Neuronal stem cell (in vitro differentiated cells): ENCODE measurements around the gene TCF4.
A peak's percentile ranks its signal among the peaks of the same experiment; 100 is the strongest.

Experiments
- DNase-seq: peaks from one replicate; pipeline ENCODE4 v3.0.0-alpha.2; 2013; ENCODE audit warnings: low spot score
- H2AFZ ChIP-seq: one replicate; pipeline ENCODE4 v1.6.1; 2013; ENCODE audit warnings: mild to moderate bottlenecking, low read length, inconsistent platforms
- H2AK5ac ChIP-seq: 2 replicates; pipeline ENCODE4 v1.6.1; 2013; ENCODE audit warnings: low read depth, mild to moderate bottlenecking, inconsistent platforms, low read length, moderate library complexity, mixed read lengths
- H2BK120ac ChIP-seq: 2 replicates; pipeline ENCODE4 v1.6.1; 2013; ENCODE audit warnings: low read depth, mild to moderate bottlenecking, inconsistent platforms, low read length, moderate library complexity, mixed read lengths
- H2BK12ac ChIP-seq: one replicate; pipeline ENCODE4 v1.6.1; 2013; ENCODE audit warnings: low read length, inconsistent platforms
- H2BK15ac ChIP-seq: 2 replicates; pipeline ENCODE4 v1.6.1; 2013; ENCODE audit warnings: mild to moderate bottlenecking, low read length, inconsistent platforms, mixed read lengths
- H2BK5ac ChIP-seq: one replicate; pipeline ENCODE4 v1.6.1; 2013; ENCODE audit warnings: inconsistent platforms, mild to moderate bottlenecking, low read length, moderate library complexity
- H3K14ac ChIP-seq: one replicate; pipeline ENCODE4 v1.6.1; 2013; ENCODE audit warnings: low read length, inconsistent platforms
- H3K18ac ChIP-seq: 2 replicates; pipeline ENCODE4 v1.6.1; 2013; ENCODE audit warnings: low read length, inconsistent platforms
- H3K23ac ChIP-seq: 2 replicates; pipeline ENCODE4 v1.6.1; 2013; ENCODE audit warnings: low read depth, mild to moderate bottlenecking, mixed read lengths, low read length, inconsistent platforms; ENCODE audit not compliant: poor library complexity
- H3K27ac ChIP-seq: replicated peaks from 3 replicates; pipeline ENCODE4 v1.5.1; 2013; ENCODE audit warnings: low read length, inconsistent platforms
- H3K27me3 ChIP-seq, 3 experiments: 2 replicates each; pipeline ENCODE4 v1.6.1; 2013; ENCODE audit warnings: low read length in 3 of 3, mild to moderate bottlenecking in 2 of 3, inconsistent platforms in 1 of 3, low read depth in 1 of 3, mixed read lengths in 1 of 3, moderate library complexity in 1 of 3; ENCODE audit not compliant: control insufficient read depth in 3 of 3, insufficient read depth in 3 of 3
- H3K36me3 ChIP-seq, 2 donors: replicated peaks in 1 of 2; 2 replicates each; pipeline ENCODE4 v1.6.1; 2013; ENCODE audit warnings: low read length in 2 of 2; ENCODE audit not compliant: control insufficient read depth in 2 of 2, insufficient read depth in 2 of 2
- H3K4ac ChIP-seq: 2 replicates; pipeline ENCODE4 v1.6.1; 2013; ENCODE audit warnings: inconsistent platforms, mild to moderate bottlenecking, low read length, moderate library complexity
- H3K4me1 ChIP-seq, 2 donors: 1 replicate in 1 of 2; 2 replicates in 1 of 2; pipeline ENCODE4 v1.6.1; 2013; ENCODE audit warnings: low read length in 2 of 2, low read depth in 1 of 2; ENCODE audit not compliant: control insufficient read depth in 2 of 2, insufficient read depth in 1 of 2
- H3K4me2 ChIP-seq: one replicate; pipeline ENCODE4 v1.6.1; 2013; ENCODE audit warnings: mild to moderate bottlenecking, low read length, inconsistent platforms; ENCODE audit not compliant: insufficient read depth, poor library complexity, severe bottlenecking
- H3K4me3 ChIP-seq, 2 donors: 2 replicates each; pipeline ENCODE4 v1.5.1; 2013; ENCODE audit warnings: low read length in 2 of 2, mild to moderate bottlenecking in 2 of 2, inconsistent platforms in 1 of 2, moderate library complexity in 1 of 2
- H3K79me1 ChIP-seq: one replicate; pipeline ENCODE4 v1.6.1; 2013; ENCODE audit warnings: low read depth, mild to moderate bottlenecking, inconsistent platforms, low read length, moderate library complexity
- H3K9ac ChIP-seq: one replicate; pipeline ENCODE4 v1.6.1; 2013; ENCODE audit warnings: mild to moderate bottlenecking, low read depth, low read length, inconsistent platforms; ENCODE audit not compliant: poor library complexity
- H3K9me3 ChIP-seq, 2 donors: replicated peaks in 1 of 2; 2 replicates each; pipeline versions ENCODE3 to v1.6.1; 2013; ENCODE audit warnings: low read length in 2 of 2, mild to moderate bottlenecking in 2 of 2, inconsistent platforms in 1 of 2, low read depth in 1 of 2, mixed read lengths in 1 of 2, moderate library complexity in 1 of 2; ENCODE audit not compliant: control insufficient read depth in 2 of 2, insufficient read depth in 1 of 2
- H4K8ac ChIP-seq: one replicate; pipeline ENCODE4 v1.6.1; 2013; ENCODE audit warnings: low read depth, mild to moderate bottlenecking, inconsistent platforms, low read length, moderate library complexity
- H4K91ac ChIP-seq: one replicate; pipeline ENCODE4 v1.6.1; 2013; ENCODE audit warnings: low read length, low read depth, mild to moderate bottlenecking, inconsistent platforms; ENCODE audit not compliant: poor library complexity
- WGBS, 2 donors: extraction: QIAGEN DNeasy Blood & Tissue Kit; methylation state at CpG; one replicate each; pipeline ENCODE4 v1.1.7; 2013; ENCODE audit warnings: missing lambda C conversion rate in 2 of 2, mixed read lengths in 1 of 2; ENCODE audit not compliant: insufficient read length in 2 of 2, insufficient replicate concordance in 1 of 2; ENCODE audit errors: extremely low coverage in 2 of 2; 5-methylcytosine and 5-hydroxymethylcytosine counted together

The TCF4 gene

DNA sequence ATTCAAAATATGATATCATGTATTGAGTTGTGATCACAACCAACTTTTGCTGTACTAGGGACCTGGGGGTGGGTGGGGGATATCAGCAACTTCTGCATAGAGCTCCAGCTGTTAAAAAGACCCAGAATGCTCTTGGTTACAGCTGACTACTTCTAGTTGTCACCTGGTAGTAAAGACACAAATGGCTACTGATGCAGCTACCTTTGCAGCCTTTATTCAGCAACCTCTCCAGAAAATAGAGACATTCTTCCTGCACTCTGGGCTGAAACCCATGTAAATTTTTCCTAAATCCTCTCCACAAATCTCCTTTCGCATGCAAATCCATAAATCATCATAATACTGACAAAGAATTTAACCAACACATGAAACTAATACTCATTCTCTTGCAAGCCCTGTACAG, 238.3 kb downstream of the TCF4 start:
- no peaks in the 10 kb centered on the region for H3K27me3 ChIP-seq
- no peak overlapping the region for H3K14ac ChIP-seq
- H3K4ac ChIP-seq: no peak overlapping the region
- H3K18ac ChIP-seq: no peak overlapping the region
- H4K91ac ChIP-seq: no peak overlapping the region
- no peak overlapping the region for H3K23ac ChIP-seq
- WGBS, 2 donors: 100% methylated on average over 1 of the region's 1 CpG; no CpG with 5 or more reads in 1 of the 2 donors
- no peak overlapping the region for H2BK5ac ChIP-seq
- no peak overlapping the region for H2AK5ac ChIP-seq
- no peak overlapping the region for H3K27ac ChIP-seq
- no peak overlapping the region for H3K9ac ChIP-seq
- DNase-seq: no peak
- H3K9me3 ChIP-seq: no peaks in the 10 kb centered on the region
- no peak overlapping the region for H2BK12ac ChIP-seq
- H3K4me2 ChIP-seq: no peak overlapping the region
- H2BK120ac ChIP-seq: no peak overlapping the region
- no peak overlapping the region for H4K8ac ChIP-seq
- peaks cover under 1 to 12% of the 10 kb centered on the region in 2 donors for H3K4me1 ChIP-seq
- peaks cover 2% of the 10 kb centered on the region for H3K79me1 ChIP-seq
- no peak overlapping the region for H2AFZ ChIP-seq
- peaks cover 2 to 27% of the 10 kb centered on the region in 2 donors for H3K36me3 ChIP-seq
- no peak overlapping the region for H2BK15ac ChIP-seq
- H3K4me3 ChIP-seq: no peak overlapping the region

- Histone ChIP-seq H3K23ac (no peak overlapping the region), H2BK15ac (no peak overlapping the region), H2BK12ac (no peak overlapping the region), H2BK120ac (no peak overlapping the region), H3K79me1 (peaks cover 2% of the 10 kb centered on the region), H2AK5ac (no peak overlapping the region), H2AFZ (no peak overlapping the region), H3K27me3 (no peaks in the 10 kb centered on the region), H3K4me2 (no peak overlapping the region), H3K9ac (no peak overlapping the region), H3K14ac (no peak overlapping the region), H3K27ac (peak overlapping the region; percentile 37), H3K4me3 (peak overlapping the region in 1 of 2 donors; percentile 31), H4K8ac (no peak overlapping the region), H3K36me3 (peaks cover 2 to 27% of the 10 kb centered on the region in 2 donors), H3K4ac (no peak overlapping the region), H4K91ac (no peak overlapping the region), H3K4me1 (peaks cover 1 to 10% of the 10 kb centered on the region in 2 donors), H3K18ac (peak overlapping the region; percentile 5), H2BK5ac (no peak overlapping the region), H3K9me3 (no peaks in the 10 kb centered on the region)
- WGBS, 2 donors: no CpG with 5 or more reads among the region's 16 CpGs
- no peak for DNase-seq
Measured at GRCh38 chr18:55346961-55347740, 240.8 kb downstream of the TCF4 start.

- no peak overlapping the region for H2BK12ac ChIP-seq
- no peak overlapping the region for H3K9ac ChIP-seq
- no peak overlapping the region for H4K91ac ChIP-seq
- H3K4me3 ChIP-seq: no peak overlapping the region
- H2BK5ac ChIP-seq: no peak overlapping the region
- no peak overlapping the region for H3K4me2 ChIP-seq
- no peak overlapping the region for H2AK5ac ChIP-seq
- H3K27me3 ChIP-seq: no peaks in the 10 kb centered on the region
- peaks cover 2 to 27% of the 10 kb centered on the region in 2 donors for H3K36me3 ChIP-seq
- no peak overlapping the region for H2BK15ac ChIP-seq
- H3K4ac ChIP-seq: no peak overlapping the region
- H3K27ac ChIP-seq: no peak overlapping the region
- H3K23ac ChIP-seq: no peak overlapping the region
- DNase-seq: no peak
- no peak overlapping the region for H2BK120ac ChIP-seq
- H3K4me1 ChIP-seq: peaks cover 1 to 10% of the 10 kb centered on the region in 2 donors
- no peak overlapping the region for H2AFZ ChIP-seq
- no peaks in the 10 kb centered on the region for H3K9me3 ChIP-seq
- WGBS, 2 donors: no CpG with 5 or more reads among the region's 3 CpGs
- no peak overlapping the region for H4K8ac ChIP-seq
- no peak overlapping the region for H3K14ac ChIP-seq
- H3K79me1 ChIP-seq: peaks cover 2% of the 10 kb centered on the region
- H3K18ac ChIP-seq: no peak overlapping the region
Measured at GRCh38 chr18:55346387-55346786, 241.6 kb downstream of the TCF4 start.

DNA sequence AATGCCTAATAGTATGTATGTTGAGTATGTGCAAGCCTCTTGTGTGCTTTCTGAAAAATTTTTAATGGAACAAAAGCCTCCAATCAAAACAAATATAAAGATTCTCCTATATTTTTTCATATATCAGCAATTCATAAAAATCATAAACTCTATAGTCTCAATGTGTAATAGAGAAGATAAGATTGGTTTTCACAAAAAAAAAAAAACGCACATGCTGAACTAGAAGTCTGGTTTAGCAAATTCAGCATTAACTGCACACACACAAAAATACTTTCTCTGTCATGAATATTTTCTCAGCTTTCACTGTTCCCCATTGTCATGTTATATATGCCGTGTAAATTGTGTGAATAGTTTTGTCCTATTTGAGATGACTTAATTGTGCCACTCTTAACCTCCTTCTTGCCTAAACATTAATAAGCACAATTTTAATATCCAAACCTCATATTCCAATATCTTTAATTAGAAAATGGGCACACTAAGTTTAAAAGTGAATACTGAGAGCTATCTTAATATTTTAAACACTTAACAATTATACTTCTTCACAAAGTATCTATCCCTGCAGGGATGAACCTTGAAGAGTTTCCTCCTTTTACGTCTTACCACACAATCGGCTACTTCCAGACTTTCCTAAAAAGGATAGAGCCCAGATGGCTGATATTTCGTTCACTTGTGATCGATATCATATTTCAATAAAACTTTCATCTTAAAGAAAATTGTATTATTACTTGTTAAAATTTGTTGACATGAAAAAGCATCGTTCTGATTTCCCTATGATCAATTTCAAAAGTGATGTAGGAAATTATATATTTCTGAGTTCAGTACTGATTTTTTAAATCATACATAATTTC, 242.7 kb downstream of the TCF4 start:
- Histone ChIP-seq H3K23ac (no peak overlapping the region), H3K4me2 (no peak overlapping the region), H2BK120ac (no peak overlapping the region), H3K27me3 (no peaks in the 10 kb centered on the region), H4K8ac (no peak overlapping the region), H3K4ac (no peak overlapping the region), H3K36me3 (peaks cover 2 to 25% of the 10 kb centered on the region in 2 donors), H3K79me1 (peaks cover 2% of the 10 kb centered on the region), H3K27ac (no peak overlapping the region), H2AK5ac (no peak overlapping the region), H3K9me3 (no peaks in the 10 kb centered on the region), H3K4me3 (no peak overlapping the region), H2BK5ac (no peak overlapping the region), H2AFZ (no peak overlapping the region), H3K14ac (no peak overlapping the region), H3K4me1 (peaks cover 1 to 7% of the 10 kb centered on the region in 2 donors), H3K18ac (no peak overlapping the region), H4K91ac (no peak overlapping the region), H2BK15ac (no peak overlapping the region), H2BK12ac (no peak overlapping the region), H3K9ac (no peak overlapping the region)
- no CpG with 5 or more reads among the region's 7 CpGs for WGBS, 2 donors
- no peak for DNase-seq
